ENCODE results near the gene ZDHHC5.

The ZDHHC5 gene

GRCh38 chr11:57735619-57736298 is 67.8 kb downstream of the ZDHHC5 start:
- Histone ChIP-seq H4K20me1 (ENCODE audit: insufficient read depth, low read length) (peaks cover 7% of the 10 kb centered on the region; the same call in 1 of the 2 replicates), H2AFZ (ENCODE audit: low read depth, low read length) (no peak overlapping the region), H3K36me3 (ENCODE audit: insufficient read depth, low read length) (peaks cover 40% of the 10 kb centered on the region)

GRCh38 chr11:57741132-57742086 is 73.5 kb downstream of the ZDHHC5 start, which contains the start of gene SELENOH:
Gene SELENOH, plus strand, starts transcription at chr11:57741491. Its CDS starts 105 bp downstream, at chr11:57741596.
- ATAC-seq (ENCODE audit: insufficient read depth, low read depth), result peak; percentile 94
- H3K79me2 ChIP-seq (ENCODE audit: insufficient read depth, low read length), result peaks cover 38% of the 10 kb centered on the region
- H3K4me2 ChIP-seq (ENCODE audit: insufficient read depth, low read length), result peak within 1 kb of the TSS; percentile 92
- peak within 1 kb of the TSS; percentile 95 for H2AFZ ChIP-seq (ENCODE audit: low read depth, low read length)
- peaks cover 27% of the 10 kb centered on the region for H3K4me1 ChIP-seq (ENCODE audit: insufficient read depth, low read length)
- H3K4me3 ChIP-seq (ENCODE audit: low read depth in 1 of 2, low read length in 2 of 2), result peak within 1 kb of the TSS; percentile 68 to 76
- no peak for TF ChIP-seq CTCF (IDR thresholded peaks at IDR 0.05; ENCODE audit: borderline replicate concordance, extremely low read depth, low read length, poor library complexity, severe bottlenecking)
- TF ChIP-seq EZH2 (IDR thresholded peaks at IDR 0.05; ENCODE audit: borderline replicate concordance, low read depth, low read length, severe bottlenecking), result no peak
- no peaks in the 10 kb centered on the region for H3K27me3 ChIP-seq (ENCODE audit: insufficient read depth, low read length, poor library complexity)
- peak within 1 kb of the TSS; percentile 91 for H3K9ac ChIP-seq (ENCODE audit: low read depth, low read length)
- peak; percentile 99 for DNase-seq
- peaks cover 8% of the 10 kb centered on the region; the same call in 1 of the 2 replicates for H4K20me1 ChIP-seq (ENCODE audit: insufficient read depth, low read length)
- H3K9me3 ChIP-seq (ENCODE audit: insufficient read depth, low read length, severe bottlenecking), result no peaks in the 10 kb centered on the region
- H3K36me3 ChIP-seq (ENCODE audit: insufficient read depth, low read length), result peaks cover 70% of the 10 kb centered on the region
- H3K27ac ChIP-seq (ENCODE audit: low read length), result peak within 1 kb of the TSS; percentile 87

More at GRCh38 chr11:57735619-57736298, 67.8 kb downstream of the ZDHHC5 start:
- Histone ChIP-seq H3K9ac (ENCODE audit: low read depth, low read length) (no peak overlapping the region), H3K9me3 (ENCODE audit: insufficient read depth, low read length, severe bottlenecking) (no peaks in the 10 kb centered on the region), H3K79me2 (ENCODE audit: insufficient read depth, low read length) (peaks cover 68% of the 10 kb centered on the region), H3K4me3 (ENCODE audit: low read depth in 1 of 2, low read length in 2 of 2) (no peak overlapping the region), H3K27ac (ENCODE audit: low read length) (no peak overlapping the region), H3K4me1 (ENCODE audit: insufficient read depth, low read length) (peaks cover 14% of the 10 kb centered on the region), H3K4me2 (ENCODE audit: insufficient read depth, low read length) (no peak overlapping the region), H3K27me3 (ENCODE audit: insufficient read depth, low read length, poor library complexity) (no peaks in the 10 kb centered on the region)
- ATAC-seq (ENCODE audit: insufficient read depth, low read depth) (no peak), DNase-seq (no peak)
- TF ChIP-seq CTCF (IDR thresholded peaks at IDR 0.05; ENCODE audit: borderline replicate concordance, extremely low read depth, low read length, poor library complexity, severe bottlenecking) (no peak), EZH2 (IDR thresholded peaks at IDR 0.05; ENCODE audit: borderline replicate concordance, low read depth, low read length, severe bottlenecking) (no peak)

GRCh38 chr11:57742087-57742452 is 74.2 kb downstream of the ZDHHC5 start:
- Histone ChIP-seq H3K9ac (ENCODE audit: low read depth, low read length) (peak overlapping the region; percentile 91), H3K4me2 (ENCODE audit: insufficient read depth, low read length) (peak overlapping the region; percentile 92), H3K27me3 (ENCODE audit: insufficient read depth, low read length, poor library complexity) (no peaks in the 10 kb centered on the region), H3K4me1 (ENCODE audit: insufficient read depth, low read length) (peaks cover 27% of the 10 kb centered on the region), H3K27ac (ENCODE audit: low read length) (peak overlapping the region; percentile 87), H4K20me1 (ENCODE audit: insufficient read depth, low read length) (peaks cover 7% of the 10 kb centered on the region; the same call in 1 of the 2 replicates), H3K4me3 (ENCODE audit: low read depth in 1 of 2, low read length in 2 of 2) (peak overlapping the region; percentile 68 to 76), H2AFZ (ENCODE audit: low read depth, low read length) (peak overlapping the region; percentile 95), H3K9me3 (ENCODE audit: insufficient read depth, low read length, severe bottlenecking) (no peaks in the 10 kb centered on the region), H3K36me3 (ENCODE audit: insufficient read depth, low read length) (peaks cover 70% of the 10 kb centered on the region), H3K79me2 (ENCODE audit: insufficient read depth, low read length) (peaks cover 33% of the 10 kb centered on the region)
- DNase-seq (no peak), ATAC-seq (ENCODE audit: insufficient read depth, low read depth) (no peak)
- TF ChIP-seq CTCF (IDR thresholded peaks at IDR 0.05; ENCODE audit: borderline replicate concordance, extremely low read depth, low read length, poor library complexity, severe bottlenecking) (no peak), EZH2 (IDR thresholded peaks at IDR 0.05; ENCODE audit: borderline replicate concordance, low read depth, low read length, severe bottlenecking) (no peak)

All from DND-41 (cell line).